ENCODE measurements around the gene TCF7L2.

Gene TCF7L2

GRCh38 chr10:113187063-113187777 lies 237.2 kb downstream of the TCF7L2 start:
- DNase-seq: no peak

GRCh38 chr10:113199459-113199858 lies 249.4 kb downstream of the TCF7L2 start:
- no peak for DNase-seq

GRCh38 chr10:113202011-113202410 lies 252.0 kb downstream of the TCF7L2 start:
- no peak for DNase-seq

DNA sequence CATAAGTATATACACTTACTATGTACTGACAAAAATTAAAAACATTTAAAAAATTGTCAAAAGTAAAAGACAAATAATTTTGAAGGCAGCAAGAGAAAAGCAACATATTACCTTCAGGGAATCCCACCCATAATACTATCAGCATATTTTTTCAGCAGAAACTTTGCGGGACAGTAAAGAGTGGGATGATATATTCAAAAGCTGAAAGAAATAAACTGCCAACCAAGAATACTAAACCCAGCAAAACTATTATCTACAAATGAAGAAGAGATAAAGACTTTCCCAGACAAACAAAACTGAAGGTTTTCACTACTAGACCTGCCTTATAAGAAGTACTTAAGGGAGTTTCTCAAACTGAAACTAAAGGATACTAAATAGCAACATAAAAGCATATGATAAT lies 257.9 kb downstream of the TCF7L2 start:
- no peak for DNase-seq

DNA sequence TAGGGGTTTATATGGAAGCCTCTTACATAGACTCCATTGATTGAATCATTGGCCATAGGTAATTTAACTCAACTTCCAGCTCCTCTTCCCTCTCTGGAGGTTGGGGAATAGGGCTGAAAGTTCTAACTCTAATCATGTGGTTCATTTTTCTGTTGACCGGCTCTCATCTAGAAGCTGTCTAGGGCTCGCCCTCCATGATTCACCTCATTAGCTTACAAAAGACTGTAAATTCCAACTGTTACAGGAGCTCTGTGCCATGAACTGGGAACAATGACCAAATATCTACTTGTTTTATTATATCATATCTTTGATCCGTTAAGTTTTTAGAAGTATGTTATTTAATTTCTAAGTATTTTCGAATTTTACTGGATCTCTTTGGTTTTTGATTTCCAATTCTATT lies 263.0 kb downstream of the TCF7L2 start:
- no peak for DNase-seq

- no peak for DNase-seq
Observed at GRCh38 chr10:113214331-113214730, 264.3 kb downstream of the TCF7L2 start.

GRCh38 chr10:113216102-113216501 lies 266.1 kb downstream of the TCF7L2 start:
- DNase-seq: no peak

Data from stimulated activated CD4-positive, alpha-beta T cell treated with anti-CD3 and anti-CD28 coated beads, Interleukin-15, amount 100 ng/mL, for 24 hours (primary cell).